HepG2 (cell line): ENCODE data around the gene DDT. TPM values are rescaled to one million over a fixed set of nuclear protein-coding genes. Genes with fewer than 3 reads are reported as not detected.
A peak's percentile ranks its signal among the peaks of the same experiment; 100 is the strongest.

Source experiments
- ATF7 ChIP-seq, 2 experiments: fragments of 450-650 bp in 1 of 2; sonication (generic) in 1 of 2; formaldehyde crosslinking in 1 of 2; IDR thresholded peaks; 2 replicates each; pipeline versions ENCODE4 v1.4.0 to v1.6.1; 2016 to 2020; ENCODE audit warnings: antibody characterized with exemption in 1 of 2, mild to moderate bottlenecking in 1 of 2, missing genetic modification reagents in 1 of 2
- CTCF ChIP-seq: sonication (generic); formaldehyde crosslinking; IDR thresholded peaks from 2 replicates; pipeline ENCODE4 v1.5.0; 2020; ENCODE audit warnings: mild to moderate bottlenecking, missing genetic modification reagents, moderate library complexity
- ELK4 ChIP-seq: sonication (generic); formaldehyde crosslinking; IDR thresholded peaks from 2 replicates; pipeline ENCODE4 v1.9.0; 2021; ENCODE audit warnings: missing genetic modification reagents, borderline replicate concordance
- FOXA3 ChIP-seq: IDR thresholded peaks from 2 replicates; pipeline ENCODE4 v1.6.1; 2016; ENCODE audit warnings: missing genetic modification reagents, missing compliant biosample characterization
- FOXM1 ChIP-seq: sonication (generic); formaldehyde crosslinking; IDR thresholded peaks from 2 replicates; pipeline ENCODE4 v1.5.0; 2020; ENCODE audit warnings: missing genetic modification reagents
- FOXP1 ChIP-seq, 2 experiments: fragments of 450-650 bp in 1 of 2; IDR thresholded peaks; 2 replicates each; pipeline ENCODE4 v1.6.1; 2017 to 2018; ENCODE audit warnings: antibody characterized with exemption in 1 of 2
- GZF1 ChIP-seq: sonication (generic); formaldehyde crosslinking; IDR thresholded peaks from 2 replicates; pipeline ENCODE4 v1.5.1; 2020; ENCODE audit warnings: mild to moderate bottlenecking, missing genetic modification reagents
- KLF12 ChIP-seq: sonication (generic); formaldehyde crosslinking; IDR thresholded peaks from 2 replicates; pipeline ENCODE4 v1.4.0; 2020; ENCODE audit warnings: missing genetic modification reagents, borderline replicate concordance
- MATR3 ChIP-seq: sonication (generic); formaldehyde crosslinking; IDR thresholded peaks from 2 replicates; pipeline ENCODE4 v1.4.0; 2020; ENCODE audit warnings: missing genetic modification reagents
- NR3C1 ChIP-seq: sonication (generic); formaldehyde crosslinking; IDR thresholded peaks from 2 replicates; pipeline ENCODE4 v1.4.0; 2020; ENCODE audit warnings: missing genetic modification reagents
- POGZ ChIP-seq: sonication (generic); formaldehyde crosslinking; IDR thresholded peaks from 2 replicates; pipeline ENCODE4 v1.4.0; 2020; ENCODE audit warnings: mild to moderate bottlenecking, missing genetic modification reagents
- SRY ChIP-seq: sonication (generic); formaldehyde crosslinking; IDR thresholded peaks from 2 replicates; pipeline ENCODE4 v1.8.0; 2022; ENCODE audit warnings: mild to moderate bottlenecking, missing genetic modification reagents
- TRIM22 ChIP-seq: fragments of 450-650 bp; IDR thresholded peaks from 2 replicates; pipeline ENCODE4 v1.6.1; 2017
- USF2 ChIP-seq, 2 experiments: sonication (generic) in 1 of 2; formaldehyde crosslinking in 1 of 2; IDR thresholded peaks; 2 replicates each; pipeline versions ENCODE4 v1.5.1 to v1.6.1; 2011 to 2020; ENCODE audit warnings: borderline replicate concordance in 1 of 2, low read depth in 1 of 2, low read length in 1 of 2, mild to moderate bottlenecking in 1 of 2, missing genetic modification reagents in 1 of 2, moderate library complexity in 1 of 2
- ZBTB2 ChIP-seq: sonication (generic); formaldehyde crosslinking; IDR thresholded peaks from 2 replicates; pipeline ENCODE4 v1.8.0; 2022; ENCODE audit warnings: low read depth, missing genetic modification reagents
- ZBTB37 ChIP-seq: sonication (generic); formaldehyde crosslinking; IDR thresholded peaks from 2 replicates; pipeline ENCODE4 v1.4.0; 2020; ENCODE audit warnings: mild to moderate bottlenecking, missing genetic modification reagents
- ZNF816 ChIP-seq: sonication (generic); formaldehyde crosslinking; IDR thresholded peaks from 2 replicates; pipeline ENCODE4 v1.8.0; 2022; ENCODE audit warnings: missing genetic modification reagents, mild to moderate bottlenecking, borderline replicate concordance
- polyA plus RNA-seq, 8 experiments: library from polyadenylated mRNA; depleted of rRNA in 3 of 8; stranded (reverse) in 7 of 8; unstranded in 1 of 8; fragments of >200 nt; fragmentation: Illumina TruSeq in 4 of 8; extraction: Trizol in 4 of 8; gene quantifications; 2 replicates each; pipeline versions ENCODE4 v1.2.1 to v1.2.3, GENCODE V29; 2011 to 2016; ENCODE audit warnings: low read depth in 4 of 8, missing spikeins in 1 of 8, mixed read lengths in 1 of 8; ENCODE audit not compliant: insufficient read depth in 1 of 8
- total RNA-seq, 5 experiments: library from RNA; depleted of rRNA; stranded (reverse); fragments of >200 nt; fragmentation: Illumina TruSeq; extraction: Trizol; gene quantifications; 2 replicates each; pipeline ENCODE4 v1.2.3, GENCODE V29; 2016; ENCODE audit warnings: low read depth in 1 of 5

Gene DDT
- total and polyA plus RNA-seq, 2 of the 13 experiments (the other 11 are each of a cell fraction or from before 2014, with no cell fraction given): 143 to 181 TPM

GRCh38 chr22:24009227-24010017 is 35.2 kb upstream of the DDT start (continued):
- TF ChIP-seq SRY (no peak), NR3C1 (no peak), CTCF (CRISPR knock-in tag) (no peak), ZBTB37 (CRISPR knock-in tag) (no peak), ELK4 (CRISPR knock-in tag) (no peak), FOXA3 (CRISPR knock-in tag) (peak; percentile 41; the same call in 1 of the 2 replicates), ZBTB2 (peak; percentile 34; the same call in 1 of the 2 replicates), MATR3 (CRISPR knock-in tag) (no peak), GZF1 (CRISPR knock-in tag) (no peak), POGZ (CRISPR knock-in tag) (no peak), TRIM22 (no peak), KLF12 (no peak), USF2 (IDR thresholded peaks at IDR 0.05; ENCODE audit: low read depth, low read length) (no peak), USF2 (CRISPR knock-in tag; IDR thresholded peaks at IDR 0.05; ENCODE audit: borderline replicate concordance) (no peak), FOXM1 (CRISPR knock-in tag) (no peak), ZNF816 (CRISPR knock-in tag) (no peak; the same call in 1 of the 2 replicates), FOXP1 (IDR thresholded peaks at IDR 0.05) (no peak), FOXP1 (CRISPR knock-in tag; IDR thresholded peaks at IDR 0.05) (no peak), ATF7 (IDR thresholded peaks at IDR 0.05) (no peak), ATF7 (CRISPR knock-in tag; IDR thresholded peaks at IDR 0.05) (no peak)
